ENCODE data around the gene EPS15. TPM values are rescaled to one million over a fixed set of nuclear protein-coding genes. Genes with fewer than 3 reads are reported as not detected.

Gene EPS15
- total and polyA plus RNA-seq, 8 donors: 9.9 to 42.0 (median 25.3) TPM

- no peak overlapping the region for H3K4me3 ChIP-seq
- TF ChIP-seq CTCF (IDR thresholded peaks at IDR 0.05): no peak
- ATAC-seq (no peak), FAIRE-seq (no peak), DNase-seq (no peak)
- no peak overlapping the region for H3K27ac ChIP-seq
- H3K36me3 ChIP-seq: no peaks in the 10 kb centered on the region
- intact Hi-C loops (cut with DNase I): no loop called here
- no peaks in the 10 kb centered on the region for H3K9me3 ChIP-seq
- peaks cover 0 to 4% (median 0%) of the 10 kb centered on the region in 3 donors for H3K4me1 ChIP-seq
- H3K27me3 ChIP-seq: no peaks in the 10 kb centered on the region
Measured at GRCh38 chr1:51559501-51559900, 40.4 kb upstream of the EPS15 start.

- 69 to 71% methylated on average over 3 of the region's 3 CpGs for WGBS, 2 donors
- Histone ChIP-seq H3K4me3 (no peak overlapping the region), H3K4me1 (peaks cover 0 to 1% (median 0%) of the 10 kb centered on the region in 3 donors), H3K9me3 (no peaks in the 10 kb centered on the region), H3K27ac (no peak overlapping the region), H3K36me3 (no peaks in the 10 kb centered on the region), H3K27me3 (no peaks in the 10 kb centered on the region)
- no peak for TF ChIP-seq CTCF (IDR thresholded peaks at IDR 0.05)
- FAIRE-seq (no peak), DNase-seq (no peak), ATAC-seq (no peak)
- intact Hi-C loops (cut with DNase I): no loop called here
Measured at GRCh38 chr1:51559064-51559500, 40.0 kb upstream of the EPS15 start.

GRCh38 chr1:51558375-51558924 lies 39.4 kb upstream of the EPS15 start:
- DNase-seq (no peak), FAIRE-seq (no peak), ATAC-seq (no peak)
- intact Hi-C loops (cut with DNase I): no loop called here
- no peak overlapping the region for H3K4me3 ChIP-seq
- H3K27ac ChIP-seq: no peak overlapping the region
- H3K9me3 ChIP-seq: no peaks in the 10 kb centered on the region
- 91 to 93% methylated on average over 5 of the region's 5 CpGs for WGBS, 2 donors
- no peaks in the 10 kb centered on the region for H3K36me3 ChIP-seq
- H3K27me3 ChIP-seq: no peaks in the 10 kb centered on the region
- H3K4me1 ChIP-seq: no peaks in the 10 kb centered on the region
- no peak for TF ChIP-seq CTCF (IDR thresholded peaks at IDR 0.05)

GRCh38 chr1:51557168-51557567 lies 38.1 kb upstream of the EPS15 start:
- intact Hi-C loops (cut with DNase I): no loop called here
- FAIRE-seq: no peak
- Histone ChIP-seq H3K4me3 (no peak overlapping the region), H3K4me1 (no peaks in the 10 kb centered on the region), H3K36me3 (no peaks in the 10 kb centered on the region), H3K27me3 (no peaks in the 10 kb centered on the region), H3K27ac (no peak overlapping the region), H3K9me3 (no peaks in the 10 kb centered on the region)
- ATAC-seq: no peak
- no peak for TF ChIP-seq CTCF (IDR thresholded peaks at IDR 0.05)
- DNase-seq: no peak

- no peaks in the 10 kb centered on the region for H3K36me3 ChIP-seq
- H3K27ac ChIP-seq: no peak overlapping the region
- intact Hi-C loops (cut with DNase I): no loop called here
- no peak overlapping the region for H3K4me3 ChIP-seq
- 89 to 95% methylated on average over 4 of the region's 4 CpGs for WGBS, 2 donors
- no peaks in the 10 kb centered on the region for H3K9me3 ChIP-seq
- ATAC-seq: no peak
- no peaks in the 10 kb centered on the region for H3K4me1 ChIP-seq
- no peak for TF ChIP-seq CTCF (IDR thresholded peaks at IDR 0.05)
- DNase-seq: no peak
- FAIRE-seq: no peak
- no peaks in the 10 kb centered on the region for H3K27me3 ChIP-seq
Measured at GRCh38 chr1:51555866-51556619, 37.0 kb upstream of the EPS15 start.

Measured in pancreas (tissue), 10 donors.